Peyer's patch (tissue), 4 donors: Measurements from ENCODE around the gene UBASH3B.

Experiments used
- POLR2A ChIP-seq, 2 donors: fragments of 450-650 bp; IDR thresholded peaks; one replicate each; pipeline ENCODE4 v1.5.1; 2017; ENCODE audit warnings: antibody characterized with exemption in 2 of 2, mild to moderate bottlenecking in 2 of 2, moderate library complexity in 2 of 2
- TF ChIP-seq, protein P1 (sequence below), 6 experiments: fragments of 450-650 bp in 4 of 6; fragments of 200-600 bp in 2 of 6; sonication (generic) in 1 of 6; IDR thresholded peaks; one replicate each; pipeline ENCODE4 v1.5.1; 2017 to 2019; ENCODE audit warnings: antibody characterized with exemption in 6 of 6, mild to moderate bottlenecking in 3 of 6, moderate library complexity in 1 of 6

DNA sequence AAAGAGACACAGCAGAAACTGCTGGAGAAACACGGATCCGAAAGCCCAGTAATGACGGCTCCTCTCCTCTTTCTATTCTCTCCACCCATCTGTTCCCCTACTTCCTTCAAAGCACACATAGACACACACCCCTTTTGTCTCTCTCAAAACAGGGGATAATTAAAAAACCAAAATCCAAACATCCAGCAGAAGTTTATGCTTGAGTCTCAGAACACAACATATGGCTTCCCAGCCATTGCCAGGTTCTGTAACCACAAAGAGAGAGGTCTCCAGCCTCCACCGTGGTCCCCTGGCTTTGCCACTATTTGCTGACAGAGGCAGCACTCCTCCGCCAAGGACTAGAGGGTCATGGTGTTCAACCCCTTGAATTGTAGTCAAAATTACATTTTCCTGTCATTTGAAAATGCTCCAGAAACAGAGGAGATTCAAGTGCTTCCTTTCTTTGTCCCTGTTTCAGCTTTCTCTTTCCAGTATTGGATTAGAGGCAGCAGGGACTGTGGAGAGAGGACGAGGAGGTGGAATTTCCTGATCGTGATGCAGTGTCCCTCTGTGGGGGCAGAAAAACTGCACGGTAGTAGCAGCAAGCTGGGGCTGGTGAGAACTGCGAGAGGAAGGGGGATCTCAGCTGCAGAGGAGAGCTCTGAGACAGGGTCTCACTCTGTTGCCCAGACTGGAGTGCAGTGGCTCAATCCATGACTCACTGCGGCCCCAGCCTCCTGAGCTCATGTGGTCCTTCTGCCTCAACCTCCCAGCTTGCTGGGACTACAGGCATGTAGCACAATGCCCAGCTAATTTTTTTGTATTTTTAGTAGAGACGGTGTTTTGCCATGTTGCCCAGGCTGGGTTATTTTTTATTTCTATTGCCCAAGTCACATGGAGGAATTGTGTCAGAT, 60.3 kb downstream of the UBASH3B start:
- TF ChIP-seq POLR2A (IDR thresholded peaks at IDR 0.05): no peak
- TF ChIP-seq, protein P1, sequence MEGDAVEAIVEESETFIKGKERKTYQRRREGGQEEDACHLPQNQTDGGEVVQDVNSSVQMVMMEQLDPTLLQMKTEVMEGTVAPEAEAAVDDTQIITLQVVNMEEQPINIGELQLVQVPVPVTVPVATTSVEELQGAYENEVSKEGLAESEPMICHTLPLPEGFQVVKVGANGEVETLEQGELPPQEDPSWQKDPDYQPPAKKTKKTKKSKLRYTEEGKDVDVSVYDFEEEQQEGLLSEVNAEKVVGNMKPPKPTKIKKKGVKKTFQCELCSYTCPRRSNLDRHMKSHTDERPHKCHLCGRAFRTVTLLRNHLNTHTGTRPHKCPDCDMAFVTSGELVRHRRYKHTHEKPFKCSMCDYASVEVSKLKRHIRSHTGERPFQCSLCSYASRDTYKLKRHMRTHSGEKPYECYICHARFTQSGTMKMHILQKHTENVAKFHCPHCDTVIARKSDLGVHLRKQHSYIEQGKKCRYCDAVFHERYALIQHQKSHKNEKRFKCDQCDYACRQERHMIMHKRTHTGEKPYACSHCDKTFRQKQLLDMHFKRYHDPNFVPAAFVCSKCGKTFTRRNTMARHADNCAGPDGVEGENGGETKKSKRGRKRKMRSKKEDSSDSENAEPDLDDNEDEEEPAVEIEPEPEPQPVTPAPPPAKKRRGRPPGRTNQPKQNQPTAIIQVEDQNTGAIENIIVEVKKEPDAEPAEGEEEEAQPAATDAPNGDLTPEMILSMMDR (IDR thresholded peaks at IDR 0.05): no peak
